ENCODE results near the gene PIGM.

The PIGM gene

GRCh38 chr1:160021376-160022074, 10.3 kb downstream of the PIGM start:
- DNase-seq = no peak

- no peak for DNase-seq
Measured at GRCh38 chr1:160020196-160020595, 11.6 kb downstream of the PIGM start.

GRCh38 chr1:160018900-160019299, 12.9 kb downstream of the PIGM start:
- DNase-seq = no peak

GRCh38 chr1:160018347-160018746, 13.4 kb downstream of the PIGM start:
- no peak for DNase-seq

DNA sequence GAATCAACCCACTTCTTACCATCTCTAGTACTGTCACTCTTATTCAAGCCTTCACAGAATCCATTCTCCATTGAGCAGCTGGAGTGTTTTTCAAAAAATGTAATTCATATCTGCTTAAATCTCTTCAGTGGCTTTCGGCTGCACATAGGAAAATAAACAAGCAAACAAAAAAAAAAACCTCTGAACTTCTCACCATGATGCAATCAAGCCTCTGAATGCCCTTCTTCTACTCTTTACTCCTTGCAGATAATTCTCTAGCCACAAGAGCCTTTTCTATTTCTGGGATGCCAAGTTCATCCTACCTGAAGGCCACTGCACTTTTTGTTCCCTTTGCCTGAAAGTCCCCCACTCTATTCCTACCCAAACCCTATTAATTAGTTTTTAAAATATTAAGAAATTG, 14.2 kb downstream of the PIGM start:
- no peak for DNase-seq

DNA sequence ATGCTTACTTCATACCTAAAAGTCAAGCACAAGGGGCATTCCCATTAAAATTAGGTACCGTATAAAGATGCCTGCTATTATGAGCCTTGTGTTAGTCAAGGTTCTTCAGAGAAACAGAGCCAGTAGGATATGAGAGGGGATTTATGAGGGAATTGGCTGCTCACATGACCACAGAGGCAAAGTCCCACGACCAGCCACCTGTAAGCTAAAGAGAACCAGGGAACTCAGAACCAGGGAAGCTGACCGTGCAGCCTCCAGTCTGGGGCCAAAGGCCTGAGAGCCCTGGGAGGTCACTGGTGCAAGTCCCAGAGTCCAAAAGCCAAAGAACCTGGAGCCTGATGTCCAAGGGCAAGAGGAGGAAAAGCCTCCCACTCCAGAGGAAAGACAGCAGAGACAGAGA, 20.0 kb downstream of the PIGM start:
- no peak for DNase-seq

DNA sequence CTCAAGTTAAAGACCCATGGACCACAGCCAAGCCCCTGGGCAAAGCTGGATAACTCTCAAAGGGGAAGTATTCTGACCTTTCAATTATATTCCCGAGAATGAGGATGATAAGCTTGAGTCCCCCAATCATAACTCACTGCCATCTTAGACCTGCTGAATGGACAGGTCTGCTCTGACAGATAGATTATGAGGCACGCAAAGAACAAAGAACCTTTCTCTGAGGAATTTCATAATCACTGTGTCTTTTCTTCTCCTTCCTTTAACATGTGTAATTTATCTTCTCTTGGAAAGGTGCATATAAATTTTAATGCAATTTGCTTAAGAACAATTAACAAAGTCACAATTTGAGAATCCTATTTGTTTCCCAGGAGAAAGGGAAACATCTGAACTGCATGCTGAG, 22.0 kb downstream of the PIGM start:
- DNase-seq = no peak

- DNase-seq = no peak
Measured at GRCh38 chr1:160009081-160009480, 22.7 kb downstream of the PIGM start.

DNA sequence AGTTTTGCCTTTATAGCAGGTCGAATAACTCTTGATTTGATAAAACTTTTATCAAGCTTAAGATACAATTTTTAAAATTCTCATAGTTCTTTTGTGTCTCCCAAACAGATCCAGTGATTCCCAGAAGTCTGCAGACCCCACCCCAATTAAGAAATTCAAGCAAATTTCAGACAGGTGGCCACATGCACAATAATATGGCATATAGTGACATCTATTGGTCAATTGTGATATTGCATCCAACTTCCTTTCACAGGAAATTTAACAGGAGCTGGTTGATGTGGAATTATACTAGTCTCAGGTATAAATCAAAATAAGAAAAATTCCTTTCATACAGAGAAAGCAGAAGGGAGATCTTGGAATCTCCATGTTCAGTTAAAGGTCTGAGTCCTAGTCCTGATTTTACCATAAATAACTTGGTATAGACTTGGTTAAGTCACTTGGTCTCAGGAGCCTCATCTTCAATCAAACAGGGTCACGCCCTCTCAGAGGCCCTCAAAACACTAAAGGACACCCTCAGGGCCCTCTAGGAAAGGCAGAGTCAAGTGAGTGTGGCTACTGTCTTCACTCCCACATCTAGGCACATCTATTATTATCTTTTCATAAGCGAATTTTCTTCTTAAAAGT, 24.1 kb downstream of the PIGM start:
- DNase-seq = peak; percentile 13 to 83 (median 79)

GRCh38 chr1:160006312-160006940, 25.4 kb downstream of the PIGM start:
- DNase-seq = peak; percentile 46 to 88 (median 84)

- DNase-seq = no peak
Measured at GRCh38 chr1:160005070-160005469, 26.7 kb downstream of the PIGM start.

- DNase-seq = no peak
Measured at GRCh38 chr1:160004425-160004824, 27.4 kb downstream of the PIGM start.

DNA sequence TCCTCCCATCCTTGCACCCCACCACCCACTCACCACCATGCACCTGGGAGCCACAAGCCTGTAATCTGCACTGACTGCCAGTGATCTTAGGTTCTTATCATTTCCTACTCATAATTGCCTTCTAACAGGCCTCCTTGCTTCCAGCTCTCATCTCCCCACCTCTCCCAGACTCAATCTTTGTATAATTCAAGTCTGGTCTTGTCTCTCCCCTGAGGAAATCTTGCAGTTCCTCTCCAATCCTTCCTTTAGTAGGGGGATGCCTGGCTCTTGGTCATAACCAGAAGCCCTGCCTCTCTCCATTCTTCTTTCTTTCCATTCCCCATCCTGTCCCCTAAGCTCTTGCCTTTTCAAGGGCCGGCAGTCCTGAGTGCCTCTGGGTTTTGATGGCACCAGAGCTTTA, 27.8 kb downstream of the PIGM start:
- no peak for DNase-seq

DNA sequence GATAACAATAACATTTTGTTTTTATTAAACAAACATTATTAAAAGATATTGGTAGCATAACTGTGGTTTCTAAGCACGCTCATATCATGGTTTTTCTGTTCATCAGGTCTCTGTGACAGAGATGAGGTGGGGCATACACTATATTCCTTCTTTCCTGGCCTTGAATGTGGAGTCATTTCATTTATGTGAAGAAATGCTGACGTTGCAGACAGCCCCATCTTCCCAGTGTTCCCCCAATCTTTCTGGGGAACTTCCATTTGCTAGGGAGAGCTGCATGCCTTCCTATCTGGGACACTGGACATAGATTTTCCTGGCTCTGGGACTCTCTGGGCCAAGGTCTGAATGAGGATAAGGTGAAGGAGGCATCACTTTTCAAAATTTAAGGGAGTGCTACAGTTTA, 30.4 kb downstream of the PIGM start:
- no peak for DNase-seq

- no peak for DNase-seq
Measured at GRCh38 chr1:159999204-159999603, 32.6 kb downstream of the PIGM start.

DNA sequence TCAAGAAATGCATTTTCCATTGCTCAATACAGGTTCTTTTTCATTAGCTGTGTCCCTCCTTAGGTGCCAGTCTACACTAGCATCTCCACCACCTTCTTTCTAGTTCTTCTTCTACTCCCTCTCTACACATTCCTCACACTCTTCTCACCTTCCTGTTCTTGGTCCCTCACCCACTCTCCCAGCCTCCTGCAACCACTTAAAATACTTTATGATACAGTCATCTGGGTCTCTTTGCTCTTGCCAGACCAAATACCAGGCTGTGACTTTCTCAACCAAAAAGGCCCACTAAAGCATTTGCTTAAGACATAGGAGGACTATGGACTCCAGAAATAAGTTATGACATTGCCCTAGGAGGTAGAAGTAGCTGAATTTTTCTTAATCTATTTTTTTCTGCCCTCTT, 35.1 kb downstream of the PIGM start:
- no peak for DNase-seq

- DNase-seq = no peak
Measured at GRCh38 chr1:159994896-159995295, 36.9 kb downstream of the PIGM start.

GRCh38 chr1:159993911-159994310, 37.9 kb downstream of the PIGM start:
- DNase-seq = peak in 1 of 3 experiments; percentile 25

GRCh38 chr1:159992161-159992560, 39.6 kb downstream of the PIGM start:
- no peak for DNase-seq

DNA sequence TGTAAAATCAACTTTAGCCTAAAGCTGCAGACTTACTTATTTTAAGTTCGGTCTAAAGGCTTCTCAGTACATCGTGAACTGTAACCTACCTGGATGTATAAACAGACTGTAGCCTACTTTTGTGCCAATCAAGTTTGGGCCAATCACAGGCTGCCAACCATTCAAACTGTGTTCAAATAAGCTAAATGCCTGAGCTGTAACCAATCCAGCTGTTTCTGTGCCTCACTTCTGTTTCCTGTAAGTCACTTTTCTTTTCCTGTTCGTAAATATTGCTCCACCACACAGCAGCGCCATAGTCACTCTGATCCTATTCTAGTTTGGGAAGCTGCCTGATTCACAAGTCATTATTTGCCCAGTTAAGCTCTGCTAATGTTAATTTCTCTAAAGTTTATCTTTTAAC, 40.3 kb downstream of the PIGM start:
- DNase-seq = peak in 1 of 3 experiments; percentile 9

GRCh38 chr1:159990005-159990404, 41.8 kb downstream of the PIGM start:
- no peak for DNase-seq

- DNase-seq = no peak
Measured at GRCh38 chr1:159989581-159989980, 42.2 kb downstream of the PIGM start.

- no peak for DNase-seq
Measured at GRCh38 chr1:159988006-159988405, 43.8 kb downstream of the PIGM start.

DNA sequence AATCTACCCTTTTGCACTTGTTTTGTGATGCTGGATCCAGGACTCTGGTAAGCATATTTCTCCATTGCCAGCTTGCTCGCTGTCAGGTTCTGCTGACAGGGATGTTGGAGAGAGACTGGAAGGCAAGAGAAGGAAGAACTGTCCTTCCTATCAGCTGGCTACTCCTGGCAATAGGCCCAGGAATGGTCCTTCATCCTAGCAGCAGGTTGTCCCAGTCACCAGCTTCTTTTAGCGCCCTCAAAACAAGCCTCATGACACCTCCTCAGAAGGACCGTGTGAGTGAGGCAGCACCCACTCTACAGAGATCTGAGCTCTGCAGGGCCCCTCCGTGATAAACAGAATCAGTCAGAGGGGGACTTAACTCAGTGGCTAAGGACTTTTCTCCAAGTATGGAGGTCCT, 44.6 kb downstream of the PIGM start:
- no peak for DNase-seq
